H9 (cell line): ENCODE measurements around the gene ABHD16B. TPM values are rescaled to one million over a fixed set of nuclear protein-coding genes. Genes with fewer than 3 reads are reported as not detected.

Source experiments
- DNase-seq: peaks from one replicate; pipeline ENCODE4 v3.0.0-alpha.2; 2017
- H2AFZ ChIP-seq: one replicate; pipeline ENCODE4 v1.6.1; 2013; ENCODE audit warnings: mild to moderate bottlenecking, low read length, control low read depth, moderate library complexity
- H2AK5ac ChIP-seq: 2 replicates; pipeline ENCODE4 v1.6.1; 2013; ENCODE audit warnings: low read length, control low read depth, mixed read lengths; ENCODE audit not compliant: insufficient read length
- H2BK120ac ChIP-seq: one replicate; pipeline ENCODE4 v1.6.1; 2013; ENCODE audit warnings: low read depth, mild to moderate bottlenecking, low read length, control low read depth, inconsistent platforms; ENCODE audit not compliant: poor library complexity, severe bottlenecking
- H2BK12ac ChIP-seq: 2 replicates; pipeline ENCODE4 v1.6.1; 2013; ENCODE audit warnings: low read length, control low read depth, mixed read lengths, low read depth; ENCODE audit not compliant: insufficient read length
- H2BK15ac ChIP-seq: 2 replicates; pipeline ENCODE4 v1.6.1; 2013; ENCODE audit warnings: low read depth, low read length, control low read depth
- H2BK20ac ChIP-seq: one replicate; pipeline ENCODE4 v1.6.1; 2013; ENCODE audit warnings: low read depth, mild to moderate bottlenecking, low read length, control low read depth, inconsistent platforms; ENCODE audit not compliant: poor library complexity, severe bottlenecking
- H2BK5ac ChIP-seq: 2 replicates; pipeline ENCODE4 v1.6.1; 2013; ENCODE audit warnings: low read length, control low read depth, mixed read lengths; ENCODE audit not compliant: insufficient read length
- H3K14ac ChIP-seq: 2 replicates; pipeline ENCODE4 v1.6.1; 2013; ENCODE audit warnings: low read length, control low read depth; ENCODE audit not compliant: insufficient read depth
- H3K18ac ChIP-seq: 2 replicates; pipeline ENCODE4 v1.6.1; 2013; ENCODE audit warnings: low read depth, mild to moderate bottlenecking, mixed read lengths, low read length, control low read depth; ENCODE audit not compliant: insufficient read length
- H3K23ac ChIP-seq: 2 replicates; pipeline ENCODE4 v1.6.1; 2013; ENCODE audit warnings: low read length, control low read depth, mixed read lengths, low read depth; ENCODE audit not compliant: insufficient read length
- H3K23me2 ChIP-seq: 2 replicates; pipeline ENCODE4 v1.6.1; 2013; ENCODE audit warnings: low read depth, mild to moderate bottlenecking, mixed read lengths, low read length, control low read depth; ENCODE audit not compliant: insufficient read length, poor library complexity, severe bottlenecking
- H3K27ac ChIP-seq: 2 replicates; pipeline ENCODE4 v1.5.1; 2013; ENCODE audit warnings: low read length, control low read depth, mixed read lengths, low read depth; ENCODE audit not compliant: insufficient read length
- H3K27me3 ChIP-seq: 2 replicates; pipeline ENCODE4 v1.6.1; 2013; ENCODE audit warnings: low read length, control low read depth, inconsistent platforms; ENCODE audit not compliant: insufficient read depth
- H3K4ac ChIP-seq: 2 replicates; pipeline ENCODE4 v1.6.1; 2013; ENCODE audit warnings: low read depth, mild to moderate bottlenecking, control low read depth, inconsistent platforms, low read length, moderate library complexity
- H3K4me1 ChIP-seq: 2 replicates; pipeline ENCODE4 v1.6.1; 2013; ENCODE audit warnings: low read length, control low read depth, inconsistent platforms; ENCODE audit not compliant: insufficient read depth
- H3K4me2 ChIP-seq: 2 replicates; pipeline ENCODE4 v1.6.1; 2013; ENCODE audit warnings: low read length, control low read depth, mixed read lengths; ENCODE audit not compliant: insufficient read length, insufficient read depth
- H3K56ac ChIP-seq: 2 replicates; pipeline ENCODE4 v1.6.1; 2013; ENCODE audit warnings: low read depth, mild to moderate bottlenecking, mixed read lengths, low read length, control low read depth; ENCODE audit not compliant: insufficient read length
- H3K79me1 ChIP-seq: 2 replicates; pipeline ENCODE4 v1.6.1; 2013; ENCODE audit warnings: low read depth, mild to moderate bottlenecking, moderate library complexity, low read length, control low read depth, inconsistent platforms; ENCODE audit not compliant: insufficient read depth, poor library complexity, severe bottlenecking
- H3K79me2 ChIP-seq: 2 replicates; pipeline ENCODE4 v1.6.1; 2013; ENCODE audit warnings: low read length, control low read depth, inconsistent platforms; ENCODE audit not compliant: insufficient read depth
- H3K9ac ChIP-seq: 2 replicates; pipeline ENCODE4 v1.6.1; 2013; ENCODE audit warnings: low read length, control low read depth, mixed read lengths; ENCODE audit not compliant: insufficient read length; ENCODE audit errors: extremely low read depth
- H3K9me3 ChIP-seq: one replicate; pipeline ENCODE4 v1.6.1; 2013; ENCODE audit warnings: low read depth, low read length, inconsistent platforms; ENCODE audit not compliant: control insufficient read depth
- H3T11ph ChIP-seq: one replicate; pipeline ENCODE4 v1.6.1; 2013; ENCODE audit warnings: mild to moderate bottlenecking, low read length, control low read depth, inconsistent platforms
- H4K20me1 ChIP-seq: one replicate; pipeline ENCODE4 v1.6.1; 2013; ENCODE audit not compliant: control insufficient read depth, insufficient read length, insufficient read depth
- H4K5ac ChIP-seq: 2 replicates; pipeline ENCODE4 v1.6.1; 2013; ENCODE audit warnings: low read depth, mild to moderate bottlenecking, mixed read lengths, low read length, control low read depth; ENCODE audit not compliant: insufficient read length
- H4K8ac ChIP-seq: replicated peaks from 2 replicates; pipeline ENCODE4 v1.6.1; 2013; ENCODE audit warnings: low read length, control low read depth, mixed read lengths, low read depth; ENCODE audit not compliant: insufficient read length
- H4K91ac ChIP-seq: 2 replicates; pipeline ENCODE4 v1.6.1; 2013; ENCODE audit warnings: low read depth, mild to moderate bottlenecking, moderate library complexity, mixed read lengths, low read length, control low read depth; ENCODE audit not compliant: insufficient read length
- H3K27ac Mint-ChIP-seq, 3 experiments: 2 replicates in 2 of 3; 3 replicates in 1 of 3; pipeline ENCODE4 v1.8.0; 2020 to 2021; ENCODE audit warnings: mixed read lengths in 3 of 3, mild to moderate bottlenecking in 1 of 3, moderate library complexity in 1 of 3
- H3K27me3 Mint-ChIP-seq: 2 replicates; pipeline ENCODE4 v1.8.0; 2021; ENCODE audit warnings: low read depth, mild to moderate bottlenecking, moderate library complexity, mixed read lengths
- H3K36me3 Mint-ChIP-seq, 3 experiments: 2 replicates in 2 of 3; 3 replicates in 1 of 3; pipeline ENCODE4 v1.8.0; 2020 to 2021; ENCODE audit warnings: low read depth in 3 of 3, mixed read lengths in 3 of 3; ENCODE audit not compliant: insufficient read depth in 1 of 3
- H3K4me1 Mint-ChIP-seq, 2 experiments: 2 replicates each; pipeline ENCODE4 v1.8.0; 2020; ENCODE audit warnings: mixed read lengths in 2 of 2
- H3K4me3 Mint-ChIP-seq, 2 experiments: 2 replicates in 1 of 2; 3 replicates in 1 of 2; pipeline ENCODE4 v1.8.0; 2020 to 2021; ENCODE audit warnings: mild to moderate bottlenecking in 2 of 2, mixed read lengths in 2 of 2, moderate library complexity in 1 of 2
- H3K9me3 Mint-ChIP-seq, 2 experiments: 2 replicates in 1 of 2; 3 replicates in 1 of 2; pipeline ENCODE4 v1.8.0; 2020; ENCODE audit warnings: mild to moderate bottlenecking in 2 of 2, mixed read lengths in 2 of 2, moderate library complexity in 1 of 2
- WGBS: extraction: QIAGEN DNeasy Blood & Tissue Kit; methylation state at CpG from one replicate; pipeline ENCODE4 v1.1.7; 2013; ENCODE audit warnings: missing lambda C conversion rate, low lambda C conversion rate, mixed read lengths; ENCODE audit not compliant: insufficient read length; ENCODE audit errors: extremely low coverage; 5-methylcytosine and 5-hydroxymethylcytosine counted together
- total RNA-seq: library from RNA; stranded (reverse); gene quantifications from 2 replicates; pipeline ENCODE4 v1.2.1, GENCODE V29; 2021
- TF ChIP-seq, protein P1 (sequence below): fragments of 200-600 bp; sonication (generic); conservative IDR thresholded peaks from 3 replicates; pipeline ENCODE4 v1.8.0; 2021; ENCODE audit warnings: antibody characterized with exemption, mild to moderate bottlenecking

Gene ABHD16B
- total RNA-seq, 1 experiment from 2014 or later: not detected

DNA sequence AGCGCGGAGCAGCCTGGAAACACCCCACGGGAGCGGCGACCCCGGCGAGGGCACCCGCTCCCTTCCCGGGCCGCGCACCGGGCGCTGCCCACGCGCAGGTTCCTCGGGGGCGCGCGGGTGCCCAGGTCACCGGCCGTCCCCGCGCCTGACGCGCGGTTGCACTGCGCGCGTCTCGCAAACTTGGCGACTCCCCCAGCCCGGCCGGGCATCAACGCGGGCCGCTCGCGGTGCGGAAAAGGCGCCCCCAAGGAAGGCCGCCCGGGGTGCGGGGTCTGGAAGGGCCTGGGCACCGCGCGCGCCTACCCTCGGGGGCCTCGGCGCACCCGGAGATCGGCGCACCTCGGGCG, 29.7 kb upstream of the ABHD16B start:
- Histone ChIP-seq H4K20me1 (no peaks in the 10 kb centered on the region), H3K27ac (no peak overlapping the region), H2BK120ac (no peak overlapping the region), H3K23ac (no peak overlapping the region), H3K27me3 (peaks cover 4% of the 10 kb centered on the region; the same call in 1 of the 2 replicates), H2BK5ac (no peak overlapping the region), H2BK20ac (no peak overlapping the region), H3K23me2 (peaks cover 8% of the 10 kb centered on the region), H4K91ac (no peak overlapping the region), H3K4ac (no peak overlapping the region), H3K14ac (no peak overlapping the region), H3T11ph (no peak overlapping the region), H3K4me1 (peaks cover 4% of the 10 kb centered on the region; the same call in 1 of the 2 replicates), H2BK15ac (no peak overlapping the region), H2AK5ac (no peak overlapping the region), H3K56ac (no peak overlapping the region), H3K9me3 (no peaks in the 10 kb centered on the region), H4K5ac (no peak overlapping the region), H2AFZ (no peak overlapping the region), H3K79me1 (peaks cover 4% of the 10 kb centered on the region), H3K18ac (no peak overlapping the region), H4K8ac (no peak overlapping the region), H3K9ac (no peak overlapping the region), H2BK12ac (no peak overlapping the region), H3K79me2 (peaks cover 9% of the 10 kb centered on the region; the same call in 1 of the 2 replicates), H3K4me2 (peak overlapping the region; percentile 9)
- WGBS: no CpG with 5 or more reads among the region's 55 CpGs
- H3K36me3 Mint-ChIP-seq: no peaks in the 10 kb centered on the region; a peak in 1 of 7 replicates
- no peak overlapping the region for H3K27ac Mint-ChIP-seq
- TF ChIP-seq, protein P1, sequence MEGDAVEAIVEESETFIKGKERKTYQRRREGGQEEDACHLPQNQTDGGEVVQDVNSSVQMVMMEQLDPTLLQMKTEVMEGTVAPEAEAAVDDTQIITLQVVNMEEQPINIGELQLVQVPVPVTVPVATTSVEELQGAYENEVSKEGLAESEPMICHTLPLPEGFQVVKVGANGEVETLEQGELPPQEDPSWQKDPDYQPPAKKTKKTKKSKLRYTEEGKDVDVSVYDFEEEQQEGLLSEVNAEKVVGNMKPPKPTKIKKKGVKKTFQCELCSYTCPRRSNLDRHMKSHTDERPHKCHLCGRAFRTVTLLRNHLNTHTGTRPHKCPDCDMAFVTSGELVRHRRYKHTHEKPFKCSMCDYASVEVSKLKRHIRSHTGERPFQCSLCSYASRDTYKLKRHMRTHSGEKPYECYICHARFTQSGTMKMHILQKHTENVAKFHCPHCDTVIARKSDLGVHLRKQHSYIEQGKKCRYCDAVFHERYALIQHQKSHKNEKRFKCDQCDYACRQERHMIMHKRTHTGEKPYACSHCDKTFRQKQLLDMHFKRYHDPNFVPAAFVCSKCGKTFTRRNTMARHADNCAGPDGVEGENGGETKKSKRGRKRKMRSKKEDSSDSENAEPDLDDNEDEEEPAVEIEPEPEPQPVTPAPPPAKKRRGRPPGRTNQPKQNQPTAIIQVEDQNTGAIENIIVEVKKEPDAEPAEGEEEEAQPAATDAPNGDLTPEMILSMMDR: no peak
- H3K27me3 Mint-ChIP-seq: peaks cover 38% of the 10 kb centered on the region
- H3K9me3 Mint-ChIP-seq: no peaks in the 10 kb centered on the region; a peak in 2 of 5 replicates
- DNase-seq: peak; percentile 21
- peaks cover 28 to 35% of the 10 kb centered on the region in 2 experiments for H3K4me1 Mint-ChIP-seq
- no peak overlapping the region for H3K4me3 Mint-ChIP-seq
